8988T (cell line): ENCODE data around the gene MOK.
A peak's percentile ranks its signal among the peaks of the same experiment; 100 is the strongest.
"Not testable (repeated sequence)": the region's sequence is repeated elsewhere in the genome, so short reads cannot be mapped to it uniquely, and the experiment has no call there.

ENCODE experiments used
- DNase-seq: peaks from one replicate; pipeline ENCODE4 v3.0.0; 2011

MOK gene

GRCh38 chr14:102321456-102322422 lies 16.8 kb upstream of the MOK start:
- no peak for DNase-seq

DNA sequence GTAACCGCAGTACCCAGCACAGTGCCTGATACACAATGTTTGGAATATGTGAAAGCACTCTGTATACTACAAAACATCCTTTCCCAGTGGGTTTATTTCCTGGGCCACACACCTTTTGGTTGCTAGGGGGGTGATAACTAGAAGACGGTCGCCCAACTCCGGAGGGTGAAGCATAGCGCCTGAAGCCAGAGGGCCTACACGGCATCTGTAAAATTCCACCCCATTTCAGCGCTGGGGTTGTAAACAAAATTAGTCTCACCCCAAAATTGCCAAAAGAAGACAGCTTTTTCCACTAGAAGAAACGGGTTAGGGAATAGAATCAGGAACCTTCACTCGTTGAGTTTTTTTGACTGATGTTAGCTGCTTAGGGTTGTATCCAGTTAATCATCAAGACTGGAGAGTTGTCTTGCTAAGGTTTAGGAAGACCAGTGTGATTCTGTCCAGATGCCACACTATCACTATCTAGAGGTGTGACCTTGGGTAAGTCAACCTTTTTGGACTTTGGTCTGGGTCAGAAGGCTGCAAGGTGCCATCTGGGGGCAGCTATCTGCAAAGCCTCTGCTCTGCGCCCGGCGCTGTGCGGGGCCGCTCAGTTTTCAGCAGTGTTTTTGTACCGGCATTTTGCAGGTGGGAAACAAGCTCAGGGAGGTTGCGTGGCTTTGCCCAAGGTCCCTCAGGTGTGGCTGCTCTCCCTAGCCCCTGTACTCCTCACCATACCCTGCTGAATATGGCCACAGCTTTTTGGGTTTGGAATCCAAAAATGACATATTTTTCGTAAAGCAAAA lies 15.9 kb upstream of the MOK start:
- DNase-seq: no peak

GRCh38 chr14:102320033-102320660 lies 15.2 kb upstream of the MOK start:
- no peak for DNase-seq

GRCh38 chr14:102319351-102320032 lies 14.5 kb upstream of the MOK start, which contains the start of gene ZNF839:
Gene ZNF839 (plus strand): TSS chr14:102319746. CDS start chr14:102319766, 20 bp downstream.
- DNase-seq: peak; percentile 90

DNA sequence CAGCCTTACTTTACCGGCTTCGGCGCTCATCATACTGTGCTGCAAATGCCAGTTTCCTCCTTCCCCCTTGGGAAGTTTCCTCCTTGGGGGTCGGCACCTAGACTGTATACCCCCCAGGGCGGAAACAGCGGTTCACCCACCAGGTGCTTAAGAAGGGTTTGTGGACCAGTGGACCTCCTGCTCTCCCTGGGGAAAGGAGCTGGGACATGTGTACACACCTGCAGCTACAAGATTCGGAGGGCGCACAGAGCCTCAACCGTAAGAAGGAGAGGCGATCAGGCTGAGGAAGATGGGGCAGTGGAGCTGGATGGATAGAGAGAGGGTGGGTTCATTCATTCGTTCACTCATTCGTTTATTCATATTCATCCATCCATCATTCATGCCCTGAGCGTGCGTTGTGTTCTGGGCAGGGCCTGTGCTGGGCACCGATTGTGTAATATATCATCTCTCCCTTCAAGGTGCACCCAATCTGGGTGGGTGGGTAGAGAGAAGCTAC lies 13.9 kb upstream of the MOK start:
- DNase-seq: no peak

DNA sequence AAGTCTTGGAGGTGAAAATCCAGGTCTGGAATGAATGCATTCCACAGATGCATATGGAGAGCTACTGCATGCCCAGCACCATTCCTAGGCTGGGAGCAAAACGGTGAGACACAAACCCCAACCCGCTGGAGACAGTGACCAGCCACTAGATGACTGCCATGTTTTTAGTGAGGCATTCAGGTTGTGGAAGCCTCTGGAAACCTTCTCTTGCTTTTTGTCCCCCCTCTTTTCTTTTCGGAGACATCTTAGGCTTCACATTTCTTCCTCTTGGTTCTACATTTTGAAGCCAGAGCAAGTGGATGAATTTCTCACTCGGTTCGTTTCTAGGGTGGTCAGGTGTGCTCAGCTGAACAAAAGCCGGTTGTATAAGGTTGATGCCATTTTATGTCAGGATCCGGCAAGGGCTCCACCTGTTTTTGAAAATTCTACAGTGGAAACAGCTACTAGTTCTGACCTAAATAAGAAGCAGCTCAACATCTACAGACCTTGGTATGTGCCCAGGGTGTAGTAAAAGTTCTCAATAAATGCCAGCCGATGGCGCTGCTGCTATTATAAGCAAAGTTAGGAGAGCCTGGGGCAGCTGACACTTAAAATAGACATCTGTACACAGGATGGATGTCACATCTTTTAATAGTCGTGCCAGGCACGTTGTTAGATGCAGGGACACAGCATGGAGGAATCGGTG lies 12.7 kb upstream of the MOK start:
- no peak for DNase-seq

- DNase-seq: peak; percentile 78
Measured at GRCh38 chr14:102316743-102317563, 12.0 kb upstream of the MOK start.

GRCh38 chr14:102316338-102316742 lies 11.4 kb upstream of the MOK start:
- DNase-seq: no peak

DNA sequence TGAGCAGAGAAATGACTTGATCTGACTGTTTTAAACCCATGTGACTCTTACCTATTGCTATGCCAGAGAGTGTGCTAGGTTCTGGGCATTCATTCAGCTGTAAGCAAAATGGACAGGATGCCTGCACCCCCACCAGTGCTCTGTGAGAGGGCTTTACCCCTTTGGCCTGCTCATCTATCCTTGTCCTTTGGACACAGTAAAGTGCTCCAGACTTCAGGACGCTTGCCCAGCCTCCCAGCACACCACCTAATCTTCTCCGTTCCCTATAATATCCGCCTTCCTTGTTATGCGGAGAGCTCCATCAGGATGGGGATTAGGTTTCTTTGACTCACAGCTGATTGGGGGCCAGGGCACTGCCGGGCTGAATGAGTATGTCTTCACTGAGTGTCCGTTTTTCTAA lies 10.2 kb upstream of the MOK start:
- no peak for DNase-seq

DNA sequence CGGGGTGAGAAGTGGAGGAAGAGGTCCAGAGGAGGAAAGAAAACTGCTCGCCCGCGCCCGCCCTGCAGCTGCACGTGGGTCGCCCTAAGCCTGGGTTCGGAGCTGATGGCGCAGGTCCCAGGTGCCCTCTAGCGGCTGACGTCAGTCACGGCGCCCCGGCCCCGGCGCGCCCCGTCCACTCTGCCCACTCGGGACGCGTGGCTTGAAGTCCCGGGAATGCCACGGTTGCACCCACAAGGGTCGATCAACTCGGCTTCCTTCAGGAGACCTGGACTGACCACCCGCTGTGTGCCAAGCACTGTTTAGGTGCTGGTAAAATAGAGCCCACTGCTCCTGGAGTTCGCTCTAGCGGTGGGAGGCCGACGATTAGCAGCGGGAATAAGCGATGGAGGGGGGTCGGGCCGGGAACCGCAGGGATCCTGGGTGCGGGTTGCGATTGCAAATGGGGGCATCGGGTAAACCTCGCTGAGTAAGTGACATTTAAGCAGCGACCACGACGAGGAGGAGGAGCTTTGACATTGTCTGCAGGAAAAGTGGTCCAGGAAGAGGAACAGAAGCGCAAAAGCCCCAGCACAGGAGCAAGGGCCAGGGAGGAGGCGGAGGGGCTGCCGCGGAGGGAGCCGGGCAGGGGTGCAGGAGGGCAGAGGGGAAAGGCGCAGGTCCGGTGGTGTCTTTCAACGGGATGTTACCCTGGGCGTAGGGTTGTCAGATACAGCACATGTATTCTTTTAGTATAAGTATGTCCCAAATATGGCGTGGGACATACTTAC lies 9.5 kb upstream of the MOK start:
- peak; percentile 78 for DNase-seq

DNA sequence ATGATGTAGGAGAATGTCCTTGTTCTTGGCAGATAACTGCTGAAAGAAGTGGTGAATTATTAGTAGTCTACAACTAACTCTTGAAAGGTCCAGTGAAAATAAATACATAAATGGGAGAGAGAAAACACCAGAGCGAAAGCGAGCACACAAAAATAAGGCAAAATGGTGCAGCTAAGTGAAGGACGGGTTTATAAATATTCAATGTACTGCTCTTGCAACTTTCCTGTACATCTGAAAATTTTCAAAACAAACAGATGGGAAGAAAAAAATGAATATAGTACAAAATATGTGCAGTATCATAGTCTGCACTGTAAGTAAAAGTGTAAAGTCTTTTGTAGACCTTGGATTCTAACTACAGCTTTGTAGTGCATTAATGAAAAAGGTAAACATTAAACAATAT lies 1.3 kb downstream of the MOK start:
- no peak for DNase-seq

- DNase-seq: not testable (repeated sequence)
Measured at GRCh38 chr14:102298303-102299070, 6.5 kb downstream of the MOK start.

GRCh38 chr14:102297436-102298170 lies 7.4 kb downstream of the MOK start:
- DNase-seq: no peak

DNA sequence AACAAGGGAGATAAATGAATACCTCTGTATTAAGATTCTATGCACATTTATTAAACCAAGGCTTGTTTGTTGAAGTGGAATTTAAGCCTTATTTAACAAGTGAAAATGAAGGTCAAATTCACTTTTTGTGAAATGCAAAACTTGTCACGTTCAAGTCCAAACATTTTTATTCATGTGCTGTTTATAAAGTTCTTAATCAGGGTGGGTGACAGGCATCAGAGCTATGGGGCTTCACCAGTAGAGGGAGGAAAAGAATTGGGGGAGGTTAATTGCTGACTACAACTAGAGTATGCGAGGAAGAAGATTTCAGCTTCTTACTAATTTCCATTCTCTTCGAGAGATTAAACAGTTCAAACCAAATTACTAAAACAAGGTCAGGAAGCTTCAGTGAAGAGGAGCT lies 9.7 kb downstream of the MOK start:
- DNase-seq: no peak

DNA sequence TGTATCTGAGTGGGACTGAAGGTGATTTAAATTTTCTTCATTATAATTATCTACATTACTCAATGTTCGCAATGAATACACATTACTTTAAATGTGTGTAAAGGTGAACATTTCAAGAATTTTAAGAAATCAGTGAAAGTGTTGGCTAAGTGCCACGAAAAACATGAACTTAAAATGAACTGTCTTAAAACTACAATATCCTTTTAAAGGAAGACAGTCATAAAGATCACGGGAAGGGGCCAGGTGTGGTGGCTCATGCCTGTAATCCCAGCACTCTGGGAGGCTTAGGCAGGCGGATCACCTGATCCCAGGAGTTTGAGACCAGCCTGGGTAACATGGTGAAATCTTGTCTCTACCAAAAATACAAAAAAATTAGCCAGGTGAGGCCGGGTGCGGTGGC lies 11.2 kb downstream of the MOK start:
- DNase-seq: no peak

DNA sequence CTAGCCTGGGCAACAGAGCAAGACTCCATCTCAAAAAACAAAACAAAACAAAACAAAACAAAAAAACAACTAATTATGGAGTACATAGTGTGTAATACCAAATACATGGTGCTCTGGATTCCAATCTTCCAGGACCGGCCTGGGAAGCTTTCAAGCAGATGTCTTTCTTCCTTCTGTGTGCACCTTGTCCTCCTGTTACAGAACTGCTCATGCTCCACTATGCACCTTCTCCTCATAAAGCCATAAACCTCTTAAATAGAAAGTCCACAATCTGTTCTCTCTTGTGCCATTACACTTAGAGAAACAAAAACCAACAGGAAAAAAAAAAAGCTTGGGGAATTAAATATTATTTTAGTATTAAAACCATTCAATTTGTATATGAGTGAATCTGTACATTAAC lies 12.5 kb downstream of the MOK start:
- no peak for DNase-seq

DNA sequence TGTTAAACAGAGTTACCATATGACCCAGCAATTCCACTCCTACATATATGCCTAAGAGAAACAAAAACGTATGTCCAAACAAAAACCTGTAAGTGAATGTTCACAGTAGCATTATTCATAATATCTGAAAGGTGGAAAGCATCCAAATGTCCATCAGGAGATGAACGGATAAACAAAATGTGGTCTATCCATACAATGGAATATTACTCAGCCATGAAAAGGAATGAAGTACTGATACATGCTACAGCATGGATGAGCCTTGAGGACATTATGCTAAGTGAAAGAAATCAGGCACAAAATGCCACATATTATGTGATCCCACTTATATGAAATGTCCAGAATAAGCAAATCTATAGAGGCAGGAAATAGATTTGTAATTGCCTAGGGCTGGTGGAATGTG lies 16.8 kb downstream of the MOK start:
- DNase-seq: no peak

DNA sequence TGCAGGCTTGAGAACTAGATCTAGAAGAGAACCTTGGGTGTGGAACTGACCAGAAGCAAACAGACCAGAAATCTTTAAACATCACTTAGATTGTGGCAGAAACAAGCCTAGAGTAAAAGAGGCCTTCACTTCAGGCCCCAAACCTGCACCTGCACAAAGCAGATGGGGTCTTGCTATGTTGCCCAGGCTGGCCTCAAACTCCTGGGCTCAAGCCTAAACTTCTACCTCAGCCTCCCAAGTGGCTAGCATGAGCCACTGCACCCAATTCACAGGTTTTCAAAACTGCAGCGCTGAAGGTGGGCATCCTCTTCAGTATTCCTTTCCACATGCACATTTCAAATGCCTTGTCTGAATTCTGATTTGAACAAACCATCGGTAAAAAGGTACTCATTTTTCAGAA lies 19.9 kb downstream of the MOK start:
- no peak for DNase-seq
